GM21723 (cell line): Measurements from ENCODE around the gene SESN3.
"Not testable (repeated sequence)": the region's sequence is repeated elsewhere in the genome, so short reads cannot be mapped to it uniquely, and the experiment has no call there.

Source experiments
- ATAC-seq: cut with Tn5 transposase; IDR thresholded peaks from one replicate; pipeline ENCODE4 v1.9.1; 2021; ENCODE audit warnings: mild to moderate bottlenecking, moderate library complexity; ENCODE audit not compliant: unreplicated experiment

The SESN3 gene

GRCh38 chr11:95153857-95154246 lies 77.2 kb downstream of the SESN3 start:
- ATAC-seq: no peak

- no peak for ATAC-seq
These were observed 77.8 kb downstream of the SESN3 start for GRCh38 chr11:95152876-95153856.

GRCh38 chr11:95150956-95151684 lies 79.9 kb downstream of the SESN3 start:
- ATAC-seq: peak; percentile 90

- no peak for ATAC-seq
These were observed 81.2 kb downstream of the SESN3 start for GRCh38 chr11:95149651-95150364.

GRCh38 chr11:95148938-95149337 lies 82.1 kb downstream of the SESN3 start:
- ATAC-seq: no peak

- ATAC-seq: no peak
These were observed 82.6 kb downstream of the SESN3 start for GRCh38 chr11:95148406-95148805.

- no peak for ATAC-seq
These were observed 83.6 kb downstream of the SESN3 start for GRCh38 chr11:95147364-95147905.

GRCh38 chr11:95145430-95146060 lies 85.5 kb downstream of the SESN3 start:
- no peak for ATAC-seq

- ATAC-seq: no peak
These were observed 86.4 kb downstream of the SESN3 start for GRCh38 chr11:95144313-95145235.

GRCh38 chr11:95143106-95143681 lies 87.8 kb downstream of the SESN3 start:
- no peak for ATAC-seq

GRCh38 chr11:95142431-95142830 lies 88.6 kb downstream of the SESN3 start:
- no peak for ATAC-seq

- ATAC-seq: no peak
These were observed 90.5 kb downstream of the SESN3 start for GRCh38 chr11:95140397-95141033.

- peak; percentile 91 for ATAC-seq
These were observed 92.6 kb downstream of the SESN3 start for GRCh38 chr11:95138448-95138847.

- no peak for ATAC-seq
These were observed 93.7 kb downstream of the SESN3 start for GRCh38 chr11:95137299-95137698.

- not testable (repeated sequence) for ATAC-seq
These were observed 94.3 kb downstream of the SESN3 start for GRCh38 chr11:95136747-95137146.

GRCh38 chr11:95135880-95136279 lies 95.1 kb downstream of the SESN3 start:
- ATAC-seq: no peak

- ATAC-seq: no peak
These were observed 95.8 kb downstream of the SESN3 start for GRCh38 chr11:95135155-95135554.

GRCh38 chr11:95134491-95134890 lies 96.5 kb downstream of the SESN3 start:
- no peak for ATAC-seq

GRCh38 chr11:95132956-95133355 lies 98.0 kb downstream of the SESN3 start:
- no peak for ATAC-seq
